ENCODE data around the gene EXOC3L2.
"Not testable (repeated sequence)": the region's sequence is repeated elsewhere in the genome, so short reads cannot be mapped to it uniquely, and the experiment has no call there.

Gene EXOC3L2

GRCh38 chr19:45255611-45256157 lies 10.5 kb upstream of the EXOC3L2 start:
- DNase-seq, result no peak

- no peak for DNase-seq
These were observed 8.9 kb upstream of the EXOC3L2 start for GRCh38 chr19:45254044-45254531.

- no peak for DNase-seq
These were observed 8.3 kb upstream of the EXOC3L2 start for GRCh38 chr19:45253396-45254027.

GRCh38 chr19:45251452-45252354 lies 6.5 kb upstream of the EXOC3L2 start:
- no peak for DNase-seq

GRCh38 chr19:45250832-45251451 lies 5.7 kb upstream of the EXOC3L2 start, which contains the start of gene MARK4:
TSS of gene MARK4 (plus strand) at chr19:45251271. CDS start at chr19:45251589, 318 bp downstream.
- DNase-seq, result no peak

GRCh38 chr19:45250216-45250831 lies 5.1 kb upstream of the EXOC3L2 start:
- no peak for DNase-seq

- no peak for DNase-seq
These were observed 4.2 kb upstream of the EXOC3L2 start for GRCh38 chr19:45249261-45250033.

GRCh38 chr19:45247136-45247535 lies 1.9 kb upstream of the EXOC3L2 start:
- DNase-seq, result no peak

- DNase-seq, result no peak
These were observed 619 bp upstream of the EXOC3L2 start for GRCh38 chr19:45245826-45246225.

GRCh38 chr19:45244133-45244794 lies 943 bp downstream of the EXOC3L2 start:
- no peak for DNase-seq

GRCh38 chr19:45243144-45243732 lies 2.0 kb downstream of the EXOC3L2 start:
- DNase-seq, result no peak

GRCh38 chr19:45238556-45238955 lies 6.7 kb downstream of the EXOC3L2 start:
- no peak for DNase-seq

GRCh38 chr19:45235485-45235884 lies 9.7 kb downstream of the EXOC3L2 start:
- DNase-seq, result no peak

- DNase-seq, result no peak
These were observed 10.9 kb downstream of the EXOC3L2 start for GRCh38 chr19:45234089-45234869.

GRCh38 chr19:45231891-45232290 lies 13.3 kb downstream of the EXOC3L2 start:
- no peak for DNase-seq

GRCh38 chr19:45229056-45229455 lies 16.2 kb downstream of the EXOC3L2 start:
- DNase-seq, result not testable (repeated sequence)

- DNase-seq, result no peak
These were observed 20.6 kb downstream of the EXOC3L2 start for GRCh38 chr19:45224645-45225044.

- DNase-seq, result no peak
These were observed 21.3 kb downstream of the EXOC3L2 start for GRCh38 chr19:45223879-45224278.

GRCh38 chr19:45222724-45223123 lies 22.5 kb downstream of the EXOC3L2 start:
- no peak for DNase-seq

Measured in GOT3 (cell line).